ENCODE data around the gene SAMD7.

The SAMD7 gene

GRCh38 chr3:169966951-169967915, 55.9 kb downstream of the SAMD7 start:
- peak; percentile 39 for DNase-seq (ENCODE audit: low spot score)

- no peak for DNase-seq (ENCODE audit: low spot score)
Observed at GRCh38 chr3:169968224-169968885, 57.0 kb downstream of the SAMD7 start.

GRCh38 chr3:169969174-169970095, 58.1 kb downstream of the SAMD7 start:
- no peak for DNase-seq (ENCODE audit: low spot score)

GRCh38 chr3:169970847-169971246, 59.5 kb downstream of the SAMD7 start:
- no peak for DNase-seq (ENCODE audit: low spot score)

GRCh38 chr3:169971522-169971921, 60.1 kb downstream of the SAMD7 start:
- no peak for DNase-seq (ENCODE audit: low spot score)

GRCh38 chr3:169980055-169980454, 68.7 kb downstream of the SAMD7 start:
- DNase-seq (ENCODE audit: low spot score), result no peak

- DNase-seq (ENCODE audit: low spot score), result no peak
Observed at GRCh38 chr3:169984292-169984691, 72.9 kb downstream of the SAMD7 start.
